ENCODE data around the gene CCNF.

DNA sequence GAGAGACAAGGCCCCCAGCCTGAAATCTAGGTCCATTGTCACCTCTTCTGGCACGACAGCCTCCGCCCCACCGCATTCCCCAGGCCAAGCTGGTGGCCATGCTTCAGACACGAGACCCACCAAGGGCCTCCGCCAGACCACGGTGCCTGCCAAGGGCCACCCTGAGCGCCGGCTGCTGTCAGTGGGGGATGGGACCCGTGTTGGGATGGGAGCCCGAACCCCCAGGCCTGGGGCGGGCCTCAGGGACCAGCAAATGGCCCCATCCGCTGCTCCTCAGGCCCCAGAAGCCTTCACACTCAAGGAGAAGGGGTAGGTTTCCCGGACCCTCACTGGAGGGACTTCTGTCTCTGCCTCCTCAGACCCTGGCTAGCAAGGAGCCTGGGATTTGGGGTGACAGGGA, 31.7 kb downstream of the CCNF start:
- TF ChIP-seq, protein P1, sequence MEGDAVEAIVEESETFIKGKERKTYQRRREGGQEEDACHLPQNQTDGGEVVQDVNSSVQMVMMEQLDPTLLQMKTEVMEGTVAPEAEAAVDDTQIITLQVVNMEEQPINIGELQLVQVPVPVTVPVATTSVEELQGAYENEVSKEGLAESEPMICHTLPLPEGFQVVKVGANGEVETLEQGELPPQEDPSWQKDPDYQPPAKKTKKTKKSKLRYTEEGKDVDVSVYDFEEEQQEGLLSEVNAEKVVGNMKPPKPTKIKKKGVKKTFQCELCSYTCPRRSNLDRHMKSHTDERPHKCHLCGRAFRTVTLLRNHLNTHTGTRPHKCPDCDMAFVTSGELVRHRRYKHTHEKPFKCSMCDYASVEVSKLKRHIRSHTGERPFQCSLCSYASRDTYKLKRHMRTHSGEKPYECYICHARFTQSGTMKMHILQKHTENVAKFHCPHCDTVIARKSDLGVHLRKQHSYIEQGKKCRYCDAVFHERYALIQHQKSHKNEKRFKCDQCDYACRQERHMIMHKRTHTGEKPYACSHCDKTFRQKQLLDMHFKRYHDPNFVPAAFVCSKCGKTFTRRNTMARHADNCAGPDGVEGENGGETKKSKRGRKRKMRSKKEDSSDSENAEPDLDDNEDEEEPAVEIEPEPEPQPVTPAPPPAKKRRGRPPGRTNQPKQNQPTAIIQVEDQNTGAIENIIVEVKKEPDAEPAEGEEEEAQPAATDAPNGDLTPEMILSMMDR (IDR thresholded peaks at IDR 0.05; ENCODE audit: control extremely low read depth in 1 of 3, insufficient read depth in 1 of 3, low read depth in 1 of 3, low read length in 3 of 3): no peak
- TF ChIP-seq TEAD4 (IDR thresholded peaks at IDR 0.05; ENCODE audit: low read depth, low read length) (no peak), POLR2A (IDR thresholded peaks at IDR 0.05; ENCODE audit: control extremely low read depth in 1 of 2, low read depth in 2 of 2, low read length in 2 of 2) (no peak), ZNF274 (IDR thresholded peaks at IDR 0.05; ENCODE audit: borderline replicate concordance, extremely low read depth, low read length) (no peak), SP2 (IDR thresholded peaks at IDR 0.05; ENCODE audit: low read length) (no peak), CBX5 (IDR thresholded peaks at IDR 0.05; ENCODE audit: low read depth, low read length) (no peak), POLR2AphosphoS5 (IDR thresholded peaks at IDR 0.05; ENCODE audit: low read depth, low read length) (no peak), HDAC6 (IDR thresholded peaks at IDR 0.05; ENCODE audit: low read depth, low read length) (no peak), RAD21 (IDR thresholded peaks at IDR 0.05 in 1 of 2, conservative IDR thresholded peaks at IDR 0.05 in 1 of 2; ENCODE audit: low read depth in 2 of 2, low read length in 2 of 2) (no peak), BRCA1 (IDR thresholded peaks at IDR 0.05; ENCODE audit: low read depth, low read length) (no peak)
- TF ChIP-seq, protein P2, sequence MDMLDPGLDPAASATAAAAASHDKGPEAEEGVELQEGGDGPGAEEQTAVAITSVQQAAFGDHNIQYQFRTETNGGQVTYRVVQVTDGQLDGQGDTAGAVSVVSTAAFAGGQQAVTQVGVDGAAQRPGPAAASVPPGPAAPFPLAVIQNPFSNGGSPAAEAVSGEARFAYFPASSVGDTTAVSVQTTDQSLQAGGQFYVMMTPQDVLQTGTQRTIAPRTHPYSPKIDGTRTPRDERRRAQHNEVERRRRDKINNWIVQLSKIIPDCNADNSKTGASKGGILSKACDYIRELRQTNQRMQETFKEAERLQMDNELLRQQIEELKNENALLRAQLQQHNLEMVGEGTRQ (IDR thresholded peaks at IDR 0.05; ENCODE audit: low read length): no peak
- TF ChIP-seq, protein P3, sequence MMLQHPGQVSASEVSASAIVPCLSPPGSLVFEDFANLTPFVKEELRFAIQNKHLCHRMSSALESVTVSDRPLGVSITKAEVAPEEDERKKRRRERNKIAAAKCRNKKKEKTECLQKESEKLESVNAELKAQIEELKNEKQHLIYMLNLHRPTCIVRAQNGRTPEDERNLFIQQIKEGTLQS (IDR thresholded peaks at IDR 0.05; ENCODE audit: insufficient read depth, low read depth, low read length): no peak
